Measurements from ENCODE around the gene ZNF598.

DNA sequence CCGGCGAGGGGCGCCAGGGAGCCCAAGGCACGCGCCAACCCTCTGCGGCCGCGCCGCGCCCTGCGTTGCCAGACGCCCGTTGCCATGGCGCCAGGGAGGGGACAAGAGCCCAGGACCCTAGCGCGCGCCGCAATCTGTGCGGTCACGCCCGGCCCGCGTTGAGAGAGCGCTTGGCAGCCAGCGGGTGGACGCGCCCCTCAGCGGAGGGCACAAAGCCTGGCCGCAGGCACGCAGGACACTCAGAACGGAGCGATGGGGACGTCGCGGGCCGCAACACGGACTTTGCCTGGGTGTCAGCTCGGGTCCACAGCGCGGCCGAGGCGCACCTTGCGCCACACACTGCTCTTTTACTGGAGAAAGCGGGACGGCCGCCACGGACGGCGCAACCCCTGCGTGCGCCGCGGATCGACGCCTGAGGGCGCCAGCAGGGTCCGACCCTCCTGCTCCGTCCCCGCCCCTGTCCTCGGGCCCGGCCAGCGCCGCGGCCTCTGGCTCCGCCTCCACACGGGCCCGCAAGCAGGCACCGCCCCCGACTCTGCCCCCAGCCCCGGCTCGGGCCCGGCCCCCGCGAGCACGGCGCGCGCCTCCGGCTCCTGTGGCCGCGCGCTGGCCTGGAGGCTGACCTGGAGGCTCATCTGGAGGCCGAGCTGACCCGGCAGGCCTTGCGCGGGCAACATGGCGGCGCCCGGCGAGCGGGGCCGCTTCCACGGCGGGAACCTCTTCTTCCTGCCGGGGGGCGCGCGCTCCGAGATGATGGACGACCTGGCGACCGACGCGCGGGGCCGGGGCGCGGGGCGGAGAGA, 25.9 kb downstream of the ZNF598 start, which contains the start of gene GFER:
- TF ChIP-seq POLR2AphosphoS5 (IDR thresholded peaks at IDR 0.05; ENCODE audit: borderline replicate concordance, low read depth, low read length) (no peak), FOXP2 (optimal IDR thresholded peaks at IDR 0.05; ENCODE audit: control extremely low read depth, extremely low read length, insufficient read depth) (no peak)

All from SK-N-MC (cell line).